ENCODE data around the gene GLI1. TPM values are rescaled to one million over a fixed set of nuclear protein-coding genes. Genes with fewer than 3 reads are reported as not detected.
"Not testable (repeated sequence)": the region's sequence is repeated elsewhere in the genome, so short reads cannot be mapped to it uniquely, and the experiment has no call there.

The GLI1 gene
- total RNA-seq, 1 donor from 2014 or later, result 0.26 TPM

- Histone ChIP-seq H3K27me3 (ENCODE audit: control insufficient read depth, insufficient read depth, low read length) (no peaks in the 10 kb centered on the region), H3K36me3 (ENCODE audit: control insufficient read depth, insufficient read depth, low read length) (peaks cover 26% of the 10 kb centered on the region), H3K4me3 (ENCODE audit: low read depth, low read length) (no peak overlapping the region)
- TF ChIP-seq CTCF (IDR thresholded peaks at IDR 0.05; ENCODE audit: insufficient read depth, low read length, severe bottlenecking), result no peak
- no peak for DNase-seq (ENCODE audit: low read depth)
- FAIRE-seq, result no peak
These were observed 51.6 kb downstream of the GLI1 start for GRCh38 chr12:57511161-57511560.

- no peak for TF ChIP-seq CTCF (IDR thresholded peaks at IDR 0.05; ENCODE audit: insufficient read depth, low read length, severe bottlenecking)
- DNase-seq (ENCODE audit: low read depth) (no peak), FAIRE-seq (no peak)
- no peaks in the 10 kb centered on the region for H3K27me3 ChIP-seq (ENCODE audit: control insufficient read depth, insufficient read depth, low read length)
- peaks cover 32% of the 10 kb centered on the region for H3K36me3 ChIP-seq (ENCODE audit: control insufficient read depth, insufficient read depth, low read length)
- no peak overlapping the region for H3K4me3 ChIP-seq (ENCODE audit: low read depth, low read length)
These were observed 52.2 kb downstream of the GLI1 start for GRCh38 chr12:57511588-57512325.

DNA sequence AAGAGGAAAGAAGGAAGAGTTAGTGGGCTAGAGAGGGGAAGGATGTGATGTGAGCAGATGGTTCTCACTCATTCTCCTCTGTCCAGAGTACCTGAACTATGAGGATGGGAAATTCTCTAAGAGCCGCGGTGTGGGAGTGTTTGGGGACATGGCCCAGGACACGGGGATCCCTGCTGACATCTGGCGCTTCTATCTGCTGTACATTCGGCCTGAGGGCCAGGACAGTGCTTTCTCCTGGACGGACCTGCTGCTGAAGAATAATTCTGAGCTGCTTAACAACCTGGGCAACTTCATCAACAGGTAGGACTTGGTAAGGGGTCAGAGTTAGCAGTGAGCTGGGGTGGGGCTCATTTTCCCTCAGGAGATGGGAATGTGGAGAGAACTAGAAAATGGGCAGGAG, 53.1 kb downstream of the GLI1 start:
- TF ChIP-seq CTCF (IDR thresholded peaks at IDR 0.05; ENCODE audit: insufficient read depth, low read length, severe bottlenecking), result no peak
- no peaks in the 10 kb centered on the region for H3K27me3 ChIP-seq (ENCODE audit: control insufficient read depth, insufficient read depth, low read length)
- no peak for DNase-seq (ENCODE audit: low read depth)
- FAIRE-seq, result no peak
- peaks cover 36% of the 10 kb centered on the region for H3K36me3 ChIP-seq (ENCODE audit: control insufficient read depth, insufficient read depth, low read length)
- H3K4me3 ChIP-seq (ENCODE audit: low read depth, low read length), result no peak overlapping the region

DNA sequence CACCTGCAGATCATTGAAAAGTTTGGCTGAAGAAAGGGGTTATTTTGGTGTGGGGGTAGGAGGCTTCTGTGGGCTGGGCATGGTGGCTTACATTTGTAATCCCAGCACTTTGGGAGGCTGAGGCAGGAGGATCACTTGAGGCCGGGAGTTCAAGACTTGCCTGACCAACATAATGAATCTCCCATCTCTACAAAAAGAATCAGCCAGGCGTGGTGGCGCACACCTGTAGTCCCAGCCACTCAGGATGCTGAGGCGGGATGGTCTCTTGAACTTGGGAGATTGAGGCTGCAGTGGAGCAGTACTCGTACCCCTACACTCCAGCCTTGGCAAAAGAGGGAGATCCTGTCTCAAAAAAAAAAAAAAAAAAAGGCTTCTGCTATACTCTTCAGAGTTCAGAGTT, 53.7 kb downstream of the GLI1 start:
- no peak for TF ChIP-seq CTCF (IDR thresholded peaks at IDR 0.05; ENCODE audit: insufficient read depth, low read length, severe bottlenecking)
- FAIRE-seq, result no peak
- peaks cover 39% of the 10 kb centered on the region for H3K36me3 ChIP-seq (ENCODE audit: control insufficient read depth, insufficient read depth, low read length)
- DNase-seq (ENCODE audit: low read depth), result no peak
- H3K4me3 ChIP-seq (ENCODE audit: low read depth, low read length), result no peak overlapping the region
- no peaks in the 10 kb centered on the region for H3K27me3 ChIP-seq (ENCODE audit: control insufficient read depth, insufficient read depth, low read length)

- DNase-seq (ENCODE audit: low read depth); H3K4me3 ChIP-seq (ENCODE audit: low read depth, low read length); H3K27me3 ChIP-seq (ENCODE audit: control insufficient read depth, insufficient read depth, low read length); FAIRE-seq: not testable (repeated sequence)
- H3K36me3 ChIP-seq (ENCODE audit: control insufficient read depth, insufficient read depth, low read length), result peaks cover 43% of the 10 kb centered on the region
These were observed 54.1 kb downstream of the GLI1 start for GRCh38 chr12:57513677-57514076.

GRCh38 chr12:57514246-57514645, 54.7 kb downstream of the GLI1 start:
- H3K4me3 ChIP-seq (ENCODE audit: low read depth, low read length); H3K27me3 ChIP-seq (ENCODE audit: control insufficient read depth, insufficient read depth, low read length); DNase-seq (ENCODE audit: low read depth); FAIRE-seq: not testable (repeated sequence)
- H3K36me3 ChIP-seq (ENCODE audit: control insufficient read depth, insufficient read depth, low read length), result peaks cover 45% of the 10 kb centered on the region
